ENCODE measurements around the gene ADTRP. TPM values are rescaled to one million over a fixed set of nuclear protein-coding genes. Genes with fewer than 3 reads are reported as not detected.

The ADTRP gene
- total RNA-seq, 4 donors from 2014 or later = not detected

DNA sequence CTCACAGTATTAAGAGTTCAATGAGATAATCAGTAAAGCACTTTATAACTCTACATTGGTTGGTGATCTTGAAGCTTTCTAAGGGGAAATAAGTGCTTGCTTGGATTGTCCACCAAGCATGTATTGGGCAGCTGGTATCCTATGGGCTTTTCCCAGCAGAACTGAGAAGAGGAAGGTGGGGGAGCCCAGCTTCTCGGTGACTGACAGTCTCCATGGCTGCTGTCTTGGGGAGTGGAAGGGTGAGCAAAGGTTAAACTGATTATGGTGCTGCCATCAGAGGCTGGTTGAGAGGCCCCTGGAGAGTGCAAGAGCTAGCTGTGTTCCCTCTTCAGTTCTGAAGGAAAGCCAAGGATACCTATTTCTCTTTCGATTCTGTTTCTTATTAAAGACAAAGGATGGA, 35.5 kb upstream of the ADTRP start:
- no peak for DNase-seq (ENCODE audit: low spot score in 2 of 2)
- Histone ChIP-seq H3K27me3 (no peaks in the 10 kb centered on the region), H3K9me3 (no peaks in the 10 kb centered on the region), H3K4me1 (peaks cover 0 to 20% (median 14%) of the 10 kb centered on the region in 4 donors), H3K4me3 (no peak overlapping the region), H3K36me3 (no peaks in the 10 kb centered on the region), H3K27ac (no peak overlapping the region)
- TF ChIP-seq POLR2A (IDR thresholded peaks at IDR 0.05) = no peak
- TF ChIP-seq CTCF (IDR thresholded peaks at IDR 0.05) = no peak
- TF ChIP-seq EP300 (IDR thresholded peaks at IDR 0.05) = no peak
- 91 to 93% methylated on average over 2 of the region's 2 CpGs for WGBS, 2 donors

- Histone ChIP-seq H3K4me1 (peaks cover 0 to 20% (median 15%) of the 10 kb centered on the region in 4 donors), H3K27ac (no peak overlapping the region), H3K9me3 (no peaks in the 10 kb centered on the region), H3K27me3 (no peaks in the 10 kb centered on the region), H3K36me3 (no peaks in the 10 kb centered on the region), H3K4me3 (no peak overlapping the region)
- no peak for DNase-seq (ENCODE audit: low spot score in 2 of 2)
- 74 to 85% methylated on average over 4 of the region's 4 CpGs for WGBS, 2 donors
- TF ChIP-seq CTCF (IDR thresholded peaks at IDR 0.05) = no peak
- TF ChIP-seq EP300 (IDR thresholded peaks at IDR 0.05) = peak in 1 of 2 donors; percentile 7
- no peak for TF ChIP-seq POLR2A (IDR thresholded peaks at IDR 0.05)
Observed at GRCh38 chr6:11813606-11814005, 35.0 kb upstream of the ADTRP start.

- WGBS, 2 donors = 62 to 84% methylated on average over 2 of the region's 2 CpGs
- H3K27ac ChIP-seq = no peak overlapping the region
Observed at GRCh38 chr6:11812951-11813350, 34.3 kb upstream of the ADTRP start.

DNA sequence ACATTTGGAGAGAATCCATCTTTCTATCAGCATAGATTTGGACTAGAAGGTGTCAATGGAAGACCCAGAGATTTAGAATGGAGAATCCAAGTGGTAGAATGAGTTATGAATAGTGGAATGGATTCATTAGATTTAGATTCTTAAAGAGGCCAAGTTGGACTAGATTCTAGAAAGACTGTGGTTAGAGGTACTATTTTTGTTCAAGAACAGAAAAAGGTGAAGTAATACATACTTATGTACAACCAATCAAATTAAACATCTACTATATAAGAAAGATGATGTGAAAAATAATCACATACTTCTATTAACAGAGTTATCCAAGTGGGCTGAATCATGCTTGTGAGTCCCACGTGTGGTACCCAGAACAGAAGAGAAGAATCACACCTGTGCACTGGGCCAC, 33.8 kb upstream of the ADTRP start:
- Histone ChIP-seq H3K4me1 (peaks cover 0 to 20% (median 15%) of the 10 kb centered on the region in 4 donors), H3K27ac (no peak overlapping the region), H3K36me3 (no peaks in the 10 kb centered on the region), H3K4me3 (no peak overlapping the region), H3K27me3 (no peaks in the 10 kb centered on the region), H3K9me3 (no peaks in the 10 kb centered on the region)
- 83 to 97% methylated on average over 1 of the region's 1 CpG for WGBS, 2 donors
- TF ChIP-seq CTCF (IDR thresholded peaks at IDR 0.05) (no peak), EP300 (IDR thresholded peaks at IDR 0.05) (no peak), POLR2A (IDR thresholded peaks at IDR 0.05) (no peak)
- no peak for DNase-seq (ENCODE audit: low spot score in 2 of 2)

More at GRCh38 chr6:11812951-11813350, 34.3 kb upstream of the ADTRP start:
- no peak for TF ChIP-seq EP300 (IDR thresholded peaks at IDR 0.05)
- TF ChIP-seq CTCF (IDR thresholded peaks at IDR 0.05) = no peak
- no peak for TF ChIP-seq POLR2A (IDR thresholded peaks at IDR 0.05)
- no peaks in the 10 kb centered on the region for H3K9me3 ChIP-seq
- no peaks in the 10 kb centered on the region for H3K27me3 ChIP-seq
- no peaks in the 10 kb centered on the region for H3K36me3 ChIP-seq
- no peak for DNase-seq (ENCODE audit: low spot score in 2 of 2)
- H3K4me1 ChIP-seq = peaks cover 0 to 20% (median 15%) of the 10 kb centered on the region in 4 donors
- no peak overlapping the region for H3K4me3 ChIP-seq

DNA sequence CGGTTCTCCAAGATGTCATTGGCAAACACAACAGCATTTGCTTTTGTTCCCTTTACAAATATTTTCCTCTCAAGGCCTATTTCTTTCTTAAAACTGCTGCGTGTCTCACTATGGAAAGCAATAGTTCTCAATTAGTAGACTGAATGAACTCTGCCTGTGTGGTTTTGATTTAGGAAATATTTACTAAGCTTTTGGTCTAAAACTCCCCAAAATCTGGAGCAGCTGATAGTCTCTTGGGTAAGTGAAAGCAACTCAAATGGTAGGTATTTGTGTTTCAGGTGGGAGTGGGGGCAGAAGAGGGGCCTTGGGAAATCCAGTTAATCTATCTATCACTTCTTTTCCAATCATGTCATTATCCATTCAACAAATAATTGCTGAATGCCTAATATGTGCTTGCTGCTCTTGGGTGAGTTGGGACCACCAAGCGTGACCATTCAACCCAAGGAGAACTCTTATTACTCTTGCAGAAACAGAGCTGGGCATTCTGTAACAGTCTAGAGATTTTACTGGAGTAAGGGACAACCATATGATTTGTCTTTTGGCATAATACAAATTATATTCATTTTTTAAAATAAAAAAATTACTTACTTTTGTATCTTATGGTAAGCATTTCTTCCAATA, 33.2 kb upstream of the ADTRP start:
- H3K9me3 ChIP-seq = no peaks in the 10 kb centered on the region
- no peaks in the 10 kb centered on the region for H3K36me3 ChIP-seq
- peak overlapping the region in 1 of 4 donors; percentile 30 for H3K27ac ChIP-seq
- peaks cover 0 to 20% (median 15%) of the 10 kb centered on the region in 4 donors for H3K4me1 ChIP-seq
- DNase-seq (ENCODE audit: low spot score in 2 of 2) = no peak
- no peaks in the 10 kb centered on the region for H3K27me3 ChIP-seq
- no peak for TF ChIP-seq EP300 (IDR thresholded peaks at IDR 0.05)
- no peak for TF ChIP-seq POLR2A (IDR thresholded peaks at IDR 0.05)
- H3K4me3 ChIP-seq = no peak overlapping the region
- 68 to 72% methylated on average over 3 of the region's 3 CpGs for WGBS, 2 donors

All from tibial nerve (tissue), 4 donors.